Ishikawa (cell line): Measurements from ENCODE around the gene MRGPRX2.

Source experiments
- CEBPB ChIP-seq: IDR thresholded peaks from 2 replicates; pipeline ENCODE4 v1.6.1; 2012
- CREB1 ChIP-seq: IDR thresholded peaks from 2 replicates; pipeline ENCODE4 v1.6.1; 2012; ENCODE audit warnings: low read depth
- EGR1 ChIP-seq: IDR thresholded peaks from 2 replicates; pipeline ENCODE4 v1.6.1; 2012
- EP300 ChIP-seq: IDR thresholded peaks from 2 replicates; pipeline ENCODE4 v1.6.1; 2012; ENCODE audit warnings: borderline replicate concordance
- FOXM1 ChIP-seq: IDR thresholded peaks from 2 replicates; pipeline ENCODE4 v1.6.1; 2012; ENCODE audit warnings: low read depth, borderline replicate concordance
- NFIC ChIP-seq: IDR thresholded peaks from 2 replicates; pipeline ENCODE4 v1.6.1; 2012
- RAD21 ChIP-seq: IDR thresholded peaks from 2 replicates; pipeline ENCODE4 v1.6.1; 2012; ENCODE audit warnings: low read depth
- TAF1 ChIP-seq: IDR thresholded peaks from 2 replicates; pipeline ENCODE4 v1.6.1; 2012; ENCODE audit warnings: low read depth, mild to moderate bottlenecking
- TCF12 ChIP-seq: IDR thresholded peaks from 2 replicates; pipeline ENCODE4 v1.6.1; 2012; ENCODE audit warnings: low read depth
- TEAD4 ChIP-seq: IDR thresholded peaks from 2 replicates; pipeline ENCODE4 v1.6.1; 2012
- YY1 ChIP-seq: IDR thresholded peaks from 2 replicates; pipeline ENCODE4 v1.6.1; 2012; ENCODE audit warnings: low read depth
- ZBTB7A ChIP-seq: IDR thresholded peaks from 2 replicates; pipeline ENCODE4 v1.6.1; 2012; ENCODE audit warnings: low read depth
- TF ChIP-seq, protein P1 (sequence below): IDR thresholded peaks from 2 replicates; pipeline ENCODE4 v1.6.1; 2012
- TF ChIP-seq, protein P2 (sequence below): IDR thresholded peaks from 2 replicates; pipeline ENCODE4 v1.6.1; 2012
- TF ChIP-seq, protein P3 (sequence below): IDR thresholded peaks from 2 replicates; pipeline ENCODE4 v1.6.1; 2012; ENCODE audit warnings: low read depth, mild to moderate bottlenecking

The MRGPRX2 gene

DNA sequence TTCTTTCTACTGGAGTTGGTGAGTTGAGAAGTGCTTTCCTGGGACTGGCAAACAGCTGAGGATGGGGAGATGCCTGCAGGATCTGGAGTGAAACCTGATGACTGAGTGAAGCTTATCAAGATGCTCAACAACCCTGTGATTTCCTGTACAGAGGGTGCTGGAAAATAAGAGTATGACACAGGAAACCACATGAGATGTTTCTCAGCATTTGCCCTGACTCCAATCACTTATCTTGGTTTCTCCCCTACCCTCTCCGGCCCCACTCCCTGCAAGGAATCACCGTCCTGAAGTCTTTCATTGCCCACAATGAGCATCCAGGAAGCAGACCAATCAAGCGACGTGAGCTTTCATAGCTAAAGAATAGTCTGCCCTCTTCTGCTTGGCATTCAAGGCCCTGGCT lies at the start of gene MRGPRX2:
TSS of gene MRGPRX2 (minus strand) at position 89 of the 400 bp plus-strand sequence. CDS start 4,315 bp downstream, outside the sequence.
- TF ChIP-seq EGR1 (no peak), YY1 (no peak), TCF12 (no peak), EP300 (no peak), TAF1 (no peak), NFIC (no peak), ZBTB7A (no peak), CEBPB (no peak), TEAD4 (no peak), FOXM1 (no peak), CREB1 (no peak), RAD21 (no peak)
- TF ChIP-seq, protein P1, sequence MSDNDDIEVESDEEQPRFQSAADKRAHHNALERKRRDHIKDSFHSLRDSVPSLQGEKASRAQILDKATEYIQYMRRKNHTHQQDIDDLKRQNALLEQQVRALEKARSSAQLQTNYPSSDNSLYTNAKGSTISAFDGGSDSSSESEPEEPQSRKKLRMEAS: no peak
- TF ChIP-seq, protein P2, sequence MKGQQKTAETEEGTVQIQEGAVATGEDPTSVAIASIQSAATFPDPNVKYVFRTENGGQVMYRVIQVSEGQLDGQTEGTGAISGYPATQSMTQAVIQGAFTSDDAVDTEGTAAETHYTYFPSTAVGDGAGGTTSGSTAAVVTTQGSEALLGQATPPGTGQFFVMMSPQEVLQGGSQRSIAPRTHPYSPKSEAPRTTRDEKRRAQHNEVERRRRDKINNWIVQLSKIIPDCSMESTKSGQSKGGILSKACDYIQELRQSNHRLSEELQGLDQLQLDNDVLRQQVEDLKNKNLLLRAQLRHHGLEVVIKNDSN: no peak
- TF ChIP-seq, protein P3, sequence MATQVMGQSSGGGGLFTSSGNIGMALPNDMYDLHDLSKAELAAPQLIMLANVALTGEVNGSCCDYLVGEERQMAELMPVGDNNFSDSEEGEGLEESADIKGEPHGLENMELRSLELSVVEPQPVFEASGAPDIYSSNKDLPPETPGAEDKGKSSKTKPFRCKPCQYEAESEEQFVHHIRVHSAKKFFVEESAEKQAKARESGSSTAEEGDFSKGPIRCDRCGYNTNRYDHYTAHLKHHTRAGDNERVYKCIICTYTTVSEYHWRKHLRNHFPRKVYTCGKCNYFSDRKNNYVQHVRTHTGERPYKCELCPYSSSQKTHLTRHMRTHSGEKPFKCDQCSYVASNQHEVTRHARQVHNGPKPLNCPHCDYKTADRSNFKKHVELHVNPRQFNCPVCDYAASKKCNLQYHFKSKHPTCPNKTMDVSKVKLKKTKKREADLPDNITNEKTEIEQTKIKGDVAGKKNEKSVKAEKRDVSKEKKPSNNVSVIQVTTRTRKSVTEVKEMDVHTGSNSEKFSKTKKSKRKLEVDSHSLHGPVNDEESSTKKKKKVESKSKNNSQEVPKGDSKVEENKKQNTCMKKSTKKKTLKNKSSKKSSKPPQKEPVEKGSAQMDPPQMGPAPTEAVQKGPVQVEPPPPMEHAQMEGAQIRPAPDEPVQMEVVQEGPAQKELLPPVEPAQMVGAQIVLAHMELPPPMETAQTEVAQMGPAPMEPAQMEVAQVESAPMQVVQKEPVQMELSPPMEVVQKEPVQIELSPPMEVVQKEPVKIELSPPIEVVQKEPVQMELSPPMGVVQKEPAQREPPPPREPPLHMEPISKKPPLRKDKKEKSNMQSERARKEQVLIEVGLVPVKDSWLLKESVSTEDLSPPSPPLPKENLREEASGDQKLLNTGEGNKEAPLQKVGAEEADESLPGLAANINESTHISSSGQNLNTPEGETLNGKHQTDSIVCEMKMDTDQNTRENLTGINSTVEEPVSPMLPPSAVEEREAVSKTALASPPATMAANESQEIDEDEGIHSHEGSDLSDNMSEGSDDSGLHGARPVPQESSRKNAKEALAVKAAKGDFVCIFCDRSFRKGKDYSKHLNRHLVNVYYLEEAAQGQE: no peak

DNA sequence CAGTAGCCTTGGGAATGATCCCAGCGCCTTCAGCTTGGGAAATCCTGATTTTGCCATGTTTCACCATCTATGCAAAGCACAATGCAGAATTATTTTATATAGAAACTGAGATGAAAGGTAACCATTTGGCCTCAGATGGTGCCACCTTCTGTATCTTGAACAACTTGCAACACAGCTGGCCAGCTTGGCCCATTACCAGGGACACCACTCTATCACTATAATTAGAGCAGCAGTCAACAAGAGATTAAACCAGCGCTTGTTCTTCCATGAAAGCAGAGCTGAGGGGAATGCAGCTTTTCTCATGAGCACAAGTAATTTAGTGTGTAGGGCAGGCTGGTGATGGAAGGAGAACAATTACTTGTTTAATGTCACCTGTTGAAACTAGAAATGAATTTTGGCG lies 49.8 kb upstream of the MRGPRX2 start:
- TF ChIP-seq TAF1 (no peak), CEBPB (no peak)
- TF ChIP-seq, protein P3: no peak

DNA sequence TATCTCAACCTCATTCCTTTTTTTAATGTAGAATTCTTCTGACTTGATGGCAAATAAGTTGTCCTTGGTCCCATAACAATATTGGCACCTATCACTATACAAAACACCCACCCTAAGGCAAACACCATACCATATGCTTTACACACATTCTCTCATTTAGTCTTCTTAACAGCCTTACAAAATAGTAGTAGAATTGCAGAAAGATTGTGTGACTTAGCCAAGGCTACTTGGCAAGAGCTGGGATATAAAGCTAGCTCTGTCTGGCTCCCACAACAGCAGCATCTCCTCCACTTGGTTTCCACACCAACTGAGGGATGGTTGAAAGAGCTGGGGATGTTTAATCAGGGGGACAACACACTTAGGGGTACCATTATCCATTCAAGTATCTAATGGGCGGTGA lies 46.6 kb upstream of the MRGPRX2 start:
- TF ChIP-seq FOXM1 (no peak), ZBTB7A (no peak), YY1 (no peak), TCF12 (no peak), CEBPB (no peak), NFIC (no peak), RAD21 (no peak), TEAD4 (no peak)
- TF ChIP-seq, protein P3: no peak

DNA sequence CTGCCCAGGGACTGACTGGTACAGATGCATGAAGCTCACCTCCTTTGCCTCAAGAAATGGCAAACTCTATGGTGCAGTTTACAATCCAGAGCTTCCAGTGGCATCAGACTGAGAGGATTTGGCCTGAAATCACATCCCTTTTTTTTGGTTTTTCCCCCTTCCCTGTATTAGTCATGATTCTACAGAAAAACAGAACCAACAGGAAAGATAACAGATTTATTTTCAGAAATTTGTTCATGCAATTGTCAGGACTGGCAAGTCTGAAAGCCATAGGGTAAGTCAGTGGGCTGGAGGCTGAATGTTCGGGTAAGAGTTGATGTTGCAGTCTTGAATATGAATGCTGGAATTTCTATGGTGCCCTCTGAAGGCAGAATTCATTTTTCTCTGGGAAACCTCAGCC lies 44.5 kb upstream of the MRGPRX2 start:
- no peak for TF ChIP-seq TCF12

DNA sequence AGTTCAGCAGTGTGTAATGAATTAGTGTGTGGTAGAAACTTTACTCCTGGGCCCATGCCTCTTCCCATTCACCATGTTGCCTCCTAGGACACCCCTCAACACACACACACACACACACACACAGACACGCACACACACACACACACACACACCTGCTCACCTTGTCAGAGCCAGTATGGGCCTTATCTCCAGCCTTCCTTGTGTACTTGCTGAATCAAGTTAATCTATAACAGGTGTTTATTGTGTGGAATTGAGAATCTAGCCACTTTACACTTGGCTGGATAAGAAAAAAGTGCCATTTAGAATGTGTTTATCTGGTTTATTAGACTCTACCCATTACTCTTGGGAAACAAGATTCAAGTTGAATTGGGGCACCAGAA lies 42.0 kb upstream of the MRGPRX2 start:
- no peak for TF ChIP-seq FOXM1
- TF ChIP-seq ZBTB7A: no peak
- TF ChIP-seq, protein P2: no peak
- no peak for TF ChIP-seq EGR1
- TF ChIP-seq, protein P3: no peak
- TF ChIP-seq TCF12: no peak
- TF ChIP-seq RAD21: no peak
- TF ChIP-seq TEAD4: no peak
- TF ChIP-seq, protein P1: no peak
- no peak for TF ChIP-seq NFIC
- TF ChIP-seq CREB1: no peak
- no peak for TF ChIP-seq TAF1
- TF ChIP-seq CEBPB: no peak
